GM19239 (cell line): ENCODE data around the gene ABCC2.
"Not testable (repeated sequence)": the region's sequence is repeated elsewhere in the genome, so short reads cannot be mapped to it uniquely, and the experiment has no call there.

Experiments
- DNase-seq: peaks from one replicate; pipeline ENCODE4 v3.0.0; 2011; ENCODE audit warnings: low spot score; ENCODE audit not compliant: insufficient read length
- FAIRE-seq: peaks from 2 replicates; lab custom pipeline; 2011; peaks lifted over from hg19 to GRCh38; lab: Jason Lieb, UNC

The ABCC2 gene

GRCh38 chr10:99880080-99880835, 97.8 kb downstream of the ABCC2 start:
- FAIRE-seq (no peak), DNase-seq (no peak)

GRCh38 chr10:99881371-99881770, 98.9 kb downstream of the ABCC2 start:
- FAIRE-seq, result no peak
- DNase-seq, result no peak

GRCh38 chr10:99883523-99883922, 101.1 kb downstream of the ABCC2 start:
- DNase-seq (no peak), FAIRE-seq (no peak)

GRCh38 chr10:99888622-99889021, 106.2 kb downstream of the ABCC2 start:
- DNase-seq (no peak), FAIRE-seq (no peak)

GRCh38 chr10:99894613-99895012, 112.2 kb downstream of the ABCC2 start:
- FAIRE-seq (no peak), DNase-seq (no peak)

- not testable (repeated sequence) for FAIRE-seq, DNase-seq
Measured at GRCh38 chr10:99895066-99895465, 112.6 kb downstream of the ABCC2 start.

GRCh38 chr10:99895867-99896266, 113.4 kb downstream of the ABCC2 start:
- FAIRE-seq (no peak), DNase-seq (no peak)
